K562 (cell line): Measurements from ENCODE around the gene VIM. TPM values are rescaled to one million over a fixed set of nuclear protein-coding genes. Genes with fewer than 3 reads are reported as not detected.
A peak's percentile ranks its signal among the peaks of the same experiment; 100 is the strongest.

Experiments
- ATAC-seq: fragments of 200-7000 bp; cut with Tn5 transposase; 3 replicates; pipeline ENCODE4 v1.9.1; 2020; ENCODE audit warnings: moderate library complexity
- BruUV-seq: library from RNA; stranded (reverse); fragments of 400-500 nt; replicated peaks from 2 replicates; lab custom pipeline; 2021; lab: Mats Ljungman, UMichigan
- CTCF ChIA-PET: fragments of 300-600 bp; formaldehyde crosslinking; extraction: SDS; loops from one replicate; lab custom pipeline; 2021; ENCODE audit warnings: low intra/inter-chr PET ratio; lab: Yijun Ruan, JAX
- POLR2A ChIA-PET: fragments of 300-600, 350-650 bp; sonication (Branson Sonifier 250); formaldehyde crosslinking; extraction: SDS; loops from one replicate; lab custom pipeline; 2021; ENCODE audit warnings: antibody characterized with exemption, inconsistent platforms; lab: Yijun Ruan, JAX
- DNase-seq, 4 experiments: peaks; one replicate each; pipeline versions ENCODE4 v3.0.0 to v3.0.0-alpha.2; 2011 to 2018; ENCODE audit warnings: low spot score in 3 of 4, mixed read lengths in 3 of 4; ENCODE audit errors: extremely low read depth in 1 of 4
- FAIRE-seq: peaks from 2 replicates; lab custom pipeline; 2011; peaks lifted over from hg19 to GRCh38; lab: Jason Lieb, UNC
- H2AFZ ChIP-seq: 2 replicates; pipeline ENCODE4 v1.6.0; 2011; ENCODE audit warnings: low read depth, low read length, control low read depth, inconsistent platforms
- H3K27ac ChIP-seq: fragments of 200-600 bp; 3 replicates; pipeline ENCODE4 v1.8.0; 2011; ENCODE audit warnings: low read depth, mild to moderate bottlenecking, control low read depth, inconsistent platforms, low read length, moderate library complexity, mixed read lengths; ENCODE audit errors: extremely low read depth
- H3K27me3 ChIP-seq, 2 experiments: fragments of 300-600 bp in 1 of 2; 2 replicates in 1 of 2; 3 replicates in 1 of 2; pipeline versions ENCODE4 v1.6.0 to v1.8.0; 2011; ENCODE audit warnings: inconsistent platforms in 2 of 2, low read length in 2 of 2, mild to moderate bottlenecking in 1 of 2, mixed read lengths in 1 of 2, moderate library complexity in 1 of 2; ENCODE audit not compliant: control insufficient read depth in 2 of 2, insufficient read depth in 2 of 2
- H3K36me3 ChIP-seq: fragments of 300-600 bp; 3 replicates; pipeline ENCODE4 v1.8.0; 2011; ENCODE audit warnings: mild to moderate bottlenecking, low read length, inconsistent platforms; ENCODE audit not compliant: control insufficient read depth, insufficient read depth
- H3K4me1 ChIP-seq, 2 experiments: fragments of 200-600 bp in 1 of 2; replicated peaks in 1 of 2; 2 replicates in 1 of 2; 3 replicates in 1 of 2; pipeline versions ENCODE4 v1.5.1 to v1.8.0; 2011; ENCODE audit warnings: inconsistent platforms in 2 of 2, low read length in 2 of 2, mild to moderate bottlenecking in 1 of 2, mixed read lengths in 1 of 2, moderate library complexity in 1 of 2; ENCODE audit not compliant: control insufficient read depth in 2 of 2, insufficient read depth in 2 of 2
- H3K4me2 ChIP-seq: 2 replicates; pipeline ENCODE4 v1.6.1; 2011; ENCODE audit warnings: low read length, control low read depth, inconsistent platforms, mixed read lengths; ENCODE audit not compliant: insufficient read depth
- H3K4me3 ChIP-seq: fragments of 200-600 bp; sonication (generic), shearing (Covaris generic); 2 replicates; pipeline ENCODE4 v1.5.1; 2016; ENCODE audit warnings: control low read depth, inconsistent platforms
- H3K79me2 ChIP-seq: fragments of 200-600 bp; 3 replicates; pipeline ENCODE4 v1.8.0; 2011; ENCODE audit warnings: low read length, inconsistent platforms; ENCODE audit not compliant: control insufficient read depth, insufficient read depth
- H3K9ac ChIP-seq, 2 experiments: 2 replicates each; pipeline versions ENCODE4 v1.6.0 to v1.6.1; 2011; ENCODE audit warnings: low read depth in 2 of 2, low read length in 2 of 2, control low read depth in 1 of 2, inconsistent platforms in 1 of 2, mild to moderate bottlenecking in 1 of 2, mixed read lengths in 1 of 2; ENCODE audit not compliant: insufficient read depth in 1 of 2
- H3K9me1 ChIP-seq: one replicate; pipeline ENCODE4 v1.6.0; 2011; ENCODE audit warnings: inconsistent platforms, mild to moderate bottlenecking, low read length, moderate library complexity; ENCODE audit not compliant: control insufficient read depth, insufficient read depth
- H3K9me3 ChIP-seq: replicated peaks from 2 replicates; pipeline ENCODE4 v1.5.1; 2011; ENCODE audit warnings: low read depth, low read length, inconsistent platforms; ENCODE audit not compliant: control insufficient read depth, insufficient read depth
- H4K20me1 ChIP-seq: replicated peaks from 2 replicates; pipeline ENCODE4 v1.6.1; 2011; ENCODE audit warnings: low read length, inconsistent platforms, mixed read lengths; ENCODE audit not compliant: control insufficient read depth, insufficient read depth
- CAMTA2 ChIP-seq: fragments of 250-450 bp; sonication (Bioruptor Pico); conservative IDR thresholded peaks from 2 replicates; pipeline ENCODE4 v1.5.1; 2022
- CBFB ChIP-seq: sonication (generic); formaldehyde crosslinking; IDR thresholded peaks from 2 replicates; pipeline ENCODE4 v1.4.0; 2020; ENCODE audit warnings: mild to moderate bottlenecking, missing genetic modification reagents
- CC2D1A ChIP-seq: fragments of 450-650 bp; IDR thresholded peaks from 2 replicates; pipeline ENCODE4 v1.6.1; 2017; ENCODE audit warnings: mild to moderate bottlenecking
- CEBPB ChIP-seq: fragments of 450-650 bp; IDR thresholded peaks from 2 replicates; pipeline ENCODE4 v1.6.1; 2016; ENCODE audit warnings: missing genetic modification characterization, missing compliant biosample characterization
- ETV6 ChIP-seq, 3 experiments: fragments of 150-350 bp in 1 of 3; sonication (generic) in 1 of 3; formaldehyde crosslinking in 1 of 3; IDR thresholded peaks; 2 replicates each; pipeline versions ENCODE4 v1.6.1 to v1.8.0; 2014 to 2022; ENCODE audit warnings: borderline replicate concordance in 2 of 3, low read depth in 2 of 3, antibody characterized with exemption in 1 of 3, low read length in 1 of 3, mild to moderate bottlenecking in 1 of 3, missing genetic modification reagents in 1 of 3
- FOXM1 ChIP-seq, 2 experiments: fragments of 450-650 bp in 1 of 2; sonication (generic) in 1 of 2; formaldehyde crosslinking in 1 of 2; IDR thresholded peaks; 2 replicates each; pipeline versions ENCODE4 v1.6.1 to v1.9.0; 2017 to 2022; ENCODE audit warnings: low read depth in 2 of 2, mild to moderate bottlenecking in 2 of 2, missing genetic modification reagents in 1 of 2, moderate library complexity in 1 of 2
- HDAC6 ChIP-seq: IDR thresholded peaks from 2 replicates; pipeline ENCODE4 v1.6.1; 2012; ENCODE audit warnings: low read depth, mild to moderate bottlenecking, control low read depth, inconsistent platforms, low read length, moderate library complexity
- HEY1 ChIP-seq: fragments of 250-450 bp; sonication (Bioruptor Pico); IDR thresholded peaks from 2 replicates; pipeline ENCODE4 v1.5.0; 2020; ENCODE audit warnings: mild to moderate bottlenecking, moderate library complexity, borderline replicate concordance
- KAT7 ChIP-seq: sonication (generic); formaldehyde crosslinking; IDR thresholded peaks from 2 replicates; pipeline ENCODE4 v1.8.0; 2022; ENCODE audit warnings: missing genetic modification reagents, mild to moderate bottlenecking, borderline replicate concordance
- LEF1 ChIP-seq: fragments of 450-650 bp; IDR thresholded peaks from 2 replicates; pipeline ENCODE4 v1.6.1; 2016; ENCODE audit warnings: mild to moderate bottlenecking
- RUNX1 ChIP-seq: sonication (generic); IDR thresholded peaks from 2 replicates; pipeline ENCODE4 v1.6.1; 2016; ENCODE audit warnings: antibody characterized with exemption, low read depth
- ZNF695 ChIP-seq: fragments of 450-650 bp; formaldehyde crosslinking; IDR thresholded peaks from 2 replicates; pipeline ENCODE4 v1.4.0; 2020; ENCODE audit warnings: mild to moderate bottlenecking, moderate library complexity
- WGBS: fragments of 100-300 bp; shearing (Covaris generic); methylation state at CpG from one replicate; pipeline ENCODE4 v1.1.6; 2016; ENCODE audit warnings: low coverage, mixed read lengths; ENCODE audit not compliant: insufficient coverage; ENCODE audit errors: missing lambda C conversion rate; 5-methylcytosine and 5-hydroxymethylcytosine counted together
- in situ Hi-C: fragments of 300-500 bp; cut with MboI; formaldehyde crosslinking; loops from 4 replicates; pipeline ENCODE4 v1.15.0; 2018; ENCODE audit warnings: inconsistent platforms, mixed read lengths
- intact Hi-C: fragments of 100-400 bp; cut with micrococcal nuclease; formaldehyde crosslinking; loops from 2 replicates; pipeline ENCODE4 v1.14.2; 2022
- polyA plus RNA-seq, 8 experiments: library from polyadenylated mRNA; depleted of rRNA in 4 of 8; stranded (reverse) in 5 of 8; unstranded in 3 of 8; fragments of >200 nt; fragmentation: Nextera tagmentation in 2 of 8; fragmentation: Illumina TruSeq in 1 of 8; extraction: Ambion mirVana in 2 of 8; extraction: Trizol in 1 of 8; gene quantifications; 2 replicates each; pipeline versions ENCODE4 v1.2.1 to v1.2.3, GENCODE V29; 2011 to 2014; ENCODE audit warnings: inconsistent platforms in 1 of 8, missing spikeins in 1 of 8
- total RNA-seq, 7 experiments: library from RNA; depleted of rRNA in 6 of 7; stranded (reverse); fragments of >200 nt in 6 of 7; fragmentation: Illumina TruSeq in 2 of 7; extraction: Trizol in 2 of 7; gene quantifications; 2 replicates each; pipeline versions ENCODE4 v1.2.1 to v1.2.3, GENCODE V29; 2011 to 2021; ENCODE audit warnings: low replicate concordance in 1 of 7
- TF ChIP-seq, protein P1 (sequence below), 2 experiments: fragments of 450-650 bp; conservative IDR thresholded peaks; 2 replicates each; pipeline ENCODE4 v1.6.1; 2017; ENCODE audit warnings: mild to moderate bottlenecking in 2 of 2, moderate library complexity in 2 of 2
- TF ChIP-seq, protein P2 (sequence below): fragments of 450-650 bp; IDR thresholded peaks from 2 replicates; pipeline ENCODE4 v1.6.1; 2017; ENCODE audit warnings: mild to moderate bottlenecking, moderate library complexity
- TF ChIP-seq, protein P3 (sequence below): fragments of 450-650 bp; IDR thresholded peaks from 2 replicates; pipeline ENCODE4 v1.6.1; 2018; ENCODE audit warnings: mild to moderate bottlenecking, low read depth; ENCODE audit not compliant: partially characterized antibody

Gene VIM
- total and polyA plus RNA-seq, 9 of the 15 experiments (the other 6 are each of a cell fraction or from before 2014, with no cell fraction given) = 86.0 to 621 (median 383) TPM

DNA sequence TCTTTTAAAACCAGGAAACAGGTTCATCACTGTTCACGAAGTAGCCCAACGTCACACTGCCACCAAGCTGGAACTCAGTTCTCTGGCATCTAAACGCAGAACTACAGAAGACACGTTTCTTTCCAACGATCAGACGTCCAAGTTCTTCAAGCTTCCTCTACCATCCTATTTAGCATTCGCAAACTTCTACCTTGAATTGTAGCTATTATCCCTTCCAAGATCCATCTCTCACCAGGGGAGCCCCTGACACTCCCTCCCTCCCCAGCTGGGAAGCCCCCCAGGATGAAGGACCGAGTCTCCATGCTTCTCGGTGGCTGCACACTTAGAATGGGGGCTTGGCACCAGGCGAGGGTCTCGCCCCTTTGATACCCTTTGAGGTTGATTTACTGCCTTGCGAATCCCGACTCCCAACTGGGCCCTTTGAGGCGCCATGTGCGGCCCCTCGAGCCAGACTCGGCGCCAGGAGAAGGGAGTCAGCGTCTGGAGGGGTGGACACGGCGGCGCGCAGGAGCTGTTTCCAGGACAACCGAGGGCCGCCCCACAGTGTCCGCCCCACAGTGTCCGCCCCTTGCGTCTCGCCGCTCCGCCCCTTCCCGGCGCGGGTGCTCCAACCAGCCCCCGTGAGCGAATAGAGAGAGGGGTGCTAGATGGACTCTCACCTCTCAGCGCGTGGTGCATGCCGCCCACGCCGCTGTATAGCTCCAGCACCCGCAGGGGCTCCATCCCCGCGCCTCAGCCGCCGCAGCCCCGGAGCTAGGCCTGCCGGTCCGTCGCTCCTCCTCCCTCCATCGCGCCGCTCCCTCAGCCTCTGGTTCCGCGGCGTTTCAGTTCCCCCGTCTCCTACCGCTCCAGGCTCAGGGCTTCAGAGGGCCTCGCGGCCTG is 26.9 kb upstream of the VIM start, which contains the start of gene TRDMT1:
TRDMT1 (minus strand) TSS at position 761 of the 882 bp plus-strand sequence; CDS start at position 723, 38 bp downstream.
- Histone ChIP-seq H3K4me2 (peak within 1 kb of the TSS; percentile 81), H3K4me3 (peak within 1 kb of the TSS; percentile 67), H3K9ac (peak within 1 kb of the TSS; percentile 79 to 95), H3K27me3 (no peaks in the 10 kb centered on the region), H4K20me1 (no peaks in the 10 kb centered on the region), H3K27ac (peak within 1 kb of the TSS; percentile 89), H2AFZ (peak within 1 kb of the TSS; percentile 90), H3K9me1 (no peaks in the 10 kb centered on the region), H3K4me1 (peaks cover 14 to 52% of the 10 kb centered on the region in 2 experiments), H3K9me3 (no peaks in the 10 kb centered on the region), H3K36me3 (no peaks in the 10 kb centered on the region), H3K79me2 (peaks cover 28% of the 10 kb centered on the region; the same call in 2 of the 3 replicates)
- intact Hi-C loops (loop anchor here (1.0 to 5.0 kb wide), 2 partner anchors 27 to 56 kb away; partner anchors contain the start of gene VIM), in situ Hi-C loops (no loop called here)
- peak; percentile 77 for FAIRE-seq
- ChIA-PET POLR2A (interaction anchor here (0.6 to 1.8 kb wide), 11 partner anchors 11 to 309 kb away, joined by 3 to 17 read pairs (median 5); no protein-coding TSS in a partner anchor), CTCF (no interaction called here)
- WGBS = under 1% methylated on average over 50 of the region's 60 CpGs
- no TSS peak for BruUV-seq
- peak; percentile 97 for ATAC-seq
- DNase-seq = peak; percentile 86 to 94 (median 88)
- TF ChIP-seq HDAC6 (no peak), ETV6 (IDR thresholded peaks at IDR 0.05; ENCODE audit: borderline replicate concordance in 1 of 2, low read depth in 2 of 2, low read length in 1 of 2) (peak in 1 of 2 experiments; percentile 30; a peak in 1 of 4 replicates), ETV6 (CRISPR knock-in tag; IDR thresholded peaks at IDR 0.05; ENCODE audit: borderline replicate concordance) (no peak), CAMTA2 (CRISPR knock-in tag) (no peak), CC2D1A (peak; percentile 80; the same call in 1 of the 2 replicates), CBFB (CRISPR knock-in tag) (peak; percentile 36; the same call in 1 of the 2 replicates), KAT7 (CRISPR knock-in tag) (peak; percentile 87; the same call in 1 of the 2 replicates), RUNX1 (no peak), CEBPB (no peak), ZNF695 (CRISPR knock-in tag) (no peak), LEF1 (peak; percentile 68), FOXM1 (IDR thresholded peaks at IDR 0.05; ENCODE audit: low read depth) (0 out of 2 replicates have a peak, but pooled peaks have one; percentile 10), FOXM1 (CRISPR knock-in tag; IDR thresholded peaks at IDR 0.05; ENCODE audit: low read depth) (no peak), HEY1 (CRISPR knock-in tag) (no peak)
- TF ChIP-seq, protein P1, sequence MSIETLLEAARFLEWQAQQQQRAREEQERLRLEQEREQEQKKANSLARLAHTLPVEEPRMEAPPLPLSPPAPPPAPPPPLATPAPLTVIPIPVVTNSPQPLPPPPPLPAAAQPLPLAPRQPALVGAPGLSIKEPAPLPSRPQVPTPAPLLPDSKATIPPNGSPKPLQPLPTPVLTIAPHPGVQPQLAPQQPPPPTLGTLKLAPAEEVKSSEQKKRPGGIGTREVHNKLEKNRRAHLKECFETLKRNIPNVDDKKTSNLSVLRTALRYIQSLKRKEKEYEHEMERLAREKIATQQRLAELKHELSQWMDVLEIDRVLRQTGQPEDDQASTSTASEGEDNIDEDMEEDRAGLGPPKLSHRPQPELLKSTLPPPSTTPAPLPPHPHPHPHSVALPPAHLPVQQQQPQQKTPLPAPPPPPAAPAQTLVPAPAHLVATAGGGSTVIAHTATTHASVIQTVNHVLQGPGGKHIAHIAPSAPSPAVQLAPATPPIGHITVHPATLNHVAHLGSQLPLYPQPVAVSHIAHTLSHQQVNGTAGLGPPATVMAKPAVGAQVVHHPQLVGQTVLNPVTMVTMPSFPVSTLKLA (conservative IDR thresholded peaks at IDR 0.05) = peak; percentile 82 to 86
- TF ChIP-seq, protein P2, sequence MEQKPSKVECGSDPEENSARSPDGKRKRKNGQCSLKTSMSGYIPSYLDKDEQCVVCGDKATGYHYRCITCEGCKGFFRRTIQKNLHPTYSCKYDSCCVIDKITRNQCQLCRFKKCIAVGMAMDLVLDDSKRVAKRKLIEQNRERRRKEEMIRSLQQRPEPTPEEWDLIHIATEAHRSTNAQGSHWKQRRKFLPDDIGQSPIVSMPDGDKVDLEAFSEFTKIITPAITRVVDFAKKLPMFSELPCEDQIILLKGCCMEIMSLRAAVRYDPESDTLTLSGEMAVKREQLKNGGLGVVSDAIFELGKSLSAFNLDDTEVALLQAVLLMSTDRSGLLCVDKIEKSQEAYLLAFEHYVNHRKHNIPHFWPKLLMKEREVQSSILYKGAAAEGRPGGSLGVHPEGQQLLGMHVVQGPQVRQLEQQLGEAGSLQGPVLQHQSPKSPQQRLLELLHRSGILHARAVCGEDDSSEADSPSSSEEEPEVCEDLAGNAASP = no peak
- TF ChIP-seq, protein P3, sequence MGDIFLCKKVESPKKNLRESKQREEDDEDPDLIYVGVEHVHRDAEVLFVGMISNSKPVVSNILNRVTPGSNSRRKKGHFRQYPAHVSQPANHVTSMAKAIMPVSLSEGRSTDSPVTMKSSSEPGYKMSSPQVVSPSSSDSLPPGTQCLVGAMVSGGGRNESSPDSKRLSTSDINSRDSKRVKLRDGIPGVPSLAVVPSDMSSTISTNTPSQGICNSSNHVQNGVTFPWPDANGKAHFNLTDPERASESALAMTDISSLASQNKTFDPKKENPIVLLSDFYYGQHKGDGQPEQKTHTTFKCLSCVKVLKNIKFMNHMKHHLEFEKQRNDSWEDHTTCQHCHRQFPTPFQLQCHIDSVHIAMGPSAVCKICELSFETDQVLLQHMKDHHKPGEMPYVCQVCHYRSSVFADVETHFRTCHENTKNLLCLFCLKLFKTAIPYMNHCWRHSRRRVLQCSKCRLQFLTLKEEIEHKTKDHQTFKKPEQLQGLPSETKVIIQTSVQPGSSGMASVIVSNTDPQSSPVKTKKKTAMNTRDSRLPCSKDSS = no peak
